ENCODE measurements around the gene SPR. TPM values are rescaled to one million over a fixed set of nuclear protein-coding genes. Genes with fewer than 3 reads are reported as not detected.

The SPR gene
- total and polyA plus RNA-seq, 2 of the 4 experiments (the other 2 are of a cell fraction): 14.3 to 17.4 TPM

DNA sequence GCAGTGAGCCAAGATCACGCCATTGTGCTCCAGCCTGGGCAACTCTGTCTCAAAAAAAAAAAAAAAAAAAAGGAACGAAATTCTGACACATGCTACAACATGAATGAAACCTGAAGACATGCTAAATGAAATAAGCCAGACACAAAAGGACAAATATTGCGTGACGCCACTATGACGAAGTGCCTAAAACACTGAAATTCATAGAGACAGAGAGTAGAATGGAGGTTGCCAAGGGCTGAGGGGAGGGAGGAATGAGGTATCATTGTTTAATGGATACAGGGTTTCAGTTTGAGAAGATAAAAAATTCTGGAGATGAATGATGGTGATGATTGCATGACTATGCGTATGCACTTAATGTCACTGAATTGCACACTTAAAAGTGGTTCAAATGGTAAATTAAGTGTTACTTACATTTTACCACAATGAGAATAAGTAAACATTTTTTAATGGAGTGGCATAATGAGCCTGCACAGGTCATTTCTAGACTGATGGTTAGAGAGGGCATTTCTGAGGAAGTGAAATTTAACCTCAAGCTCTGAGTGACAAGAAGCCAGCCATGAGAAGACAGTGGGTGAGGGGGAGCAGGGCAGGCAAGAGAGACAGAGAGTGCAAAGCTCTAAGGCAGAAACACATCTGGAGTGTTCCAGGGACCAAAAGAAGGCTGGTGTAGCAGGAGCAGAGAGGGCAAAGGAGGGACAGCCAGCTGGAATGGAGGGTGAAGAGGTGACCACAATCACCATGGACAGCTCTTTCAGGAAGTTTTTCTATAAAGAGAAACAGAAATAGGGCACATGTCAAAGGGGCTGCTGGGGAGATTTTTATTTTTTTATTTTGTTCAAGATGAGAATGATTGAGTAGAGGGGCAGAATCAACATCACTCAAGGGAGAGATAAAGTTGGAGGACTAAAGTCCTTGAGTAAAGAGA is 40.8 kb upstream of the SPR start:
- no peak overlapping the region for H3K56ac ChIP-seq (ENCODE audit: extremely low read depth, insufficient read depth, low read length)
- H2BK20ac ChIP-seq (ENCODE audit: low read depth, low read length): no peak overlapping the region
- no peak overlapping the region for H3K23ac ChIP-seq (ENCODE audit: low read depth, low read length)
- H2BK5ac ChIP-seq (ENCODE audit: low read depth, low read length, poor library complexity, severe bottlenecking): no peak overlapping the region
- no peak overlapping the region for H3K4me2 ChIP-seq (ENCODE audit: low read depth, low read length)
- peaks cover 35% of the 10 kb centered on the region for H3K27me3 ChIP-seq (ENCODE audit: control insufficient read depth, insufficient read depth, low read length)
- H3K27ac ChIP-seq (ENCODE audit: insufficient read depth, low read length): no peak overlapping the region
- H2AFZ ChIP-seq (replicated peaks; ENCODE audit: low read length, poor library complexity): no peak overlapping the region
- no peaks in the 10 kb centered on the region for H3K9me1 ChIP-seq (ENCODE audit: insufficient read depth, low read length)
- H3K14ac ChIP-seq (replicated peaks; ENCODE audit: low read depth, low read length): no peak overlapping the region
- H3K4ac ChIP-seq (ENCODE audit: low read depth, low read length): no peak overlapping the region
- no peaks in the 10 kb centered on the region for H3K4me1 ChIP-seq (ENCODE audit: control insufficient read depth, insufficient read depth, low read length)
- no peak overlapping the region for H4K5ac ChIP-seq (ENCODE audit: low read depth, low read length)
- H2AK9ac ChIP-seq (replicated peaks; ENCODE audit: low read depth, low read length, poor library complexity): no peak overlapping the region
- H3K18ac ChIP-seq (ENCODE audit: low read depth, low read length): no peak overlapping the region
- DNase-seq: no peak
- no peak overlapping the region for H2BK15ac ChIP-seq (ENCODE audit: low read depth, low read length)
- ChIA-PET CTCF (interaction anchor here (0.7 kb wide), 1 partner anchor 14 kb away, joined by 4 read pairs; no protein-coding TSS in a partner anchor), POLR2A (ENCODE audit: unreplicated experiment) (no interaction called here)
- H4K91ac ChIP-seq (ENCODE audit: insufficient read depth, low read depth, low read length): no peak overlapping the region
- no peaks in the 10 kb centered on the region for H4K20me1 ChIP-seq (ENCODE audit: insufficient read depth, low read length)
- no peak overlapping the region for H2AK5ac ChIP-seq (ENCODE audit: low read depth, low read length)
- WGBS, 2 experiments (ENCODE audit: extremely low coverage in 2 of 2, insufficient read length in 1 of 2): no CpG with 5 or more reads among the region's 6 CpGs
- intact Hi-C loops (cut with micrococcal nuclease): no loop called here
- no TSS peak for BruUV-seq (replicated peaks)
- dilution Hi-C loops (cut with HindIII; ENCODE audit: low sequenced_read_pairs, unreplicated experiment): no loop called here
- no peak overlapping the region for H3K9ac ChIP-seq (ENCODE audit: low read depth, low read length)
- H3K4me3 ChIP-seq (ENCODE audit: insufficient read depth, low read depth, low read length): no peak overlapping the region
- no peak overlapping the region for H2BK120ac ChIP-seq (ENCODE audit: low read depth, low read length)
- H3K9me3 ChIP-seq (ENCODE audit: control insufficient read depth, insufficient read depth, low read length): no peaks in the 10 kb centered on the region
- no peaks in the 10 kb centered on the region for H3K79me1 ChIP-seq (ENCODE audit: low read depth in 1 of 2, low read length in 2 of 2)
- in situ Hi-C loops (cut with MboI; ENCODE audit: low sequenced_read_pairs): no loop called here
- H4K8ac ChIP-seq (ENCODE audit: low read depth in 2 of 2, low read length in 2 of 2): no peak overlapping the region
- no peaks in the 10 kb centered on the region for H3K36me3 ChIP-seq (ENCODE audit: control insufficient read depth, insufficient read depth, low read length)
- TF ChIP-seq, protein P1, sequence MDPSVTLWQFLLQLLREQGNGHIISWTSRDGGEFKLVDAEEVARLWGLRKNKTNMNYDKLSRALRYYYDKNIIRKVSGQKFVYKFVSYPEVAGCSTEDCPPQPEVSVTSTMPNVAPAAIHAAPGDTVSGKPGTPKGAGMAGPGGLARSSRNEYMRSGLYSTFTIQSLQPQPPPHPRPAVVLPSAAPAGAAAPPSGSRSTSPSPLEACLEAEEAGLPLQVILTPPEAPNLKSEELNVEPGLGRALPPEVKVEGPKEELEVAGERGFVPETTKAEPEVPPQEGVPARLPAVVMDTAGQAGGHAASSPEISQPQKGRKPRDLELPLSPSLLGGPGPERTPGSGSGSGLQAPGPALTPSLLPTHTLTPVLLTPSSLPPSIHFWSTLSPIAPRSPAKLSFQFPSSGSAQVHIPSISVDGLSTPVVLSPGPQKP (IDR thresholded peaks at IDR 0.05; ENCODE audit: borderline replicate concordance, low read depth, low read length): no peak
- TF ChIP-seq NFE2L2 (IDR thresholded peaks at IDR 0.05; ENCODE audit: low read depth, low read length) (no peak), BHLHE40 (IDR thresholded peaks at IDR 0.05; ENCODE audit: low read depth, low read length) (no peak), CHD1 (IDR thresholded peaks at IDR 0.05; ENCODE audit: low read depth, low read length) (no peak), MAFK (IDR thresholded peaks at IDR 0.05; ENCODE audit: low read depth, low read length) (no peak), FOS (IDR thresholded peaks at IDR 0.05; ENCODE audit: low read depth, low read length) (no peak), CTCF (conservative IDR thresholded peaks at IDR 0.05; ENCODE audit: low read depth, low read length) (no peak), CEBPB (IDR thresholded peaks at IDR 0.05; ENCODE audit: low read depth, low read length) (no peak), RFX5 (IDR thresholded peaks at IDR 0.05; ENCODE audit: low read depth, low read length) (no peak), RAD21 (IDR thresholded peaks at IDR 0.05; ENCODE audit: low read length) (no peak)
- TF ChIP-seq, protein P2, sequence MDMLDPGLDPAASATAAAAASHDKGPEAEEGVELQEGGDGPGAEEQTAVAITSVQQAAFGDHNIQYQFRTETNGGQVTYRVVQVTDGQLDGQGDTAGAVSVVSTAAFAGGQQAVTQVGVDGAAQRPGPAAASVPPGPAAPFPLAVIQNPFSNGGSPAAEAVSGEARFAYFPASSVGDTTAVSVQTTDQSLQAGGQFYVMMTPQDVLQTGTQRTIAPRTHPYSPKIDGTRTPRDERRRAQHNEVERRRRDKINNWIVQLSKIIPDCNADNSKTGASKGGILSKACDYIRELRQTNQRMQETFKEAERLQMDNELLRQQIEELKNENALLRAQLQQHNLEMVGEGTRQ (IDR thresholded peaks at IDR 0.05; ENCODE audit: low read depth, low read length): no peak
- ATAC-seq (ENCODE audit: low read depth): no peak
